Activated CD4-positive, alpha-beta T cell treated with anti-CD3 and anti-CD28 coated beads, Interleukin-2, amount 50 U/mL, for 16 hours (primary cell): ENCODE measurements around the gene C1QA.
A peak's percentile ranks its signal among the peaks of the same experiment; 100 is the strongest.

Experiments
- DNase-seq: peaks from one replicate; pipeline ENCODE4 v3.0.0-alpha.2; 2020

The C1QA gene

GRCh38 chr1:22636353-22636752 lies at the start of gene C1QA:
Gene C1QA, plus strand, starts transcription at chr1:22636628. Its CDS starts 989 bp downstream, at chr1:22637617.
- DNase-seq = no peak

- no peak for DNase-seq
Measured at GRCh38 chr1:22587247-22587646, 49.2 kb upstream of the C1QA start.

GRCh38 chr1:22588899-22589422 lies 47.5 kb upstream of the C1QA start:
- no peak for DNase-seq

GRCh38 chr1:22591576-22591975 lies 44.9 kb upstream of the C1QA start:
- no peak for DNase-seq

- no peak for DNase-seq
Measured at GRCh38 chr1:22592051-22592450, 44.4 kb upstream of the C1QA start.

GRCh38 chr1:22592919-22593790 lies 43.3 kb upstream of the C1QA start:
- no peak for DNase-seq

GRCh38 chr1:22594396-22594795 lies 42.0 kb upstream of the C1QA start:
- DNase-seq = no peak

- no peak for DNase-seq
Measured at GRCh38 chr1:22595108-22595507, 41.3 kb upstream of the C1QA start.

- no peak for DNase-seq
Measured at GRCh38 chr1:22597301-22597965, 39.0 kb upstream of the C1QA start.

GRCh38 chr1:22597996-22598395 lies 38.4 kb upstream of the C1QA start:
- no peak for DNase-seq

- DNase-seq = no peak
Measured at GRCh38 chr1:22598736-22599135, 37.7 kb upstream of the C1QA start.

GRCh38 chr1:22600071-22600816 lies 36.2 kb upstream of the C1QA start:
- no peak for DNase-seq

GRCh38 chr1:22600817-22601605 lies 35.4 kb upstream of the C1QA start:
- DNase-seq = no peak

- DNase-seq = no peak
Measured at GRCh38 chr1:22601610-22602009, 34.8 kb upstream of the C1QA start.

GRCh38 chr1:22602060-22602740 lies 34.2 kb upstream of the C1QA start:
- no peak for DNase-seq

- DNase-seq = no peak
Measured at GRCh38 chr1:22606161-22606560, 30.3 kb upstream of the C1QA start.

GRCh38 chr1:22607154-22607553 lies 29.3 kb upstream of the C1QA start:
- no peak for DNase-seq

- DNase-seq = no peak
Measured at GRCh38 chr1:22608361-22608760, 28.1 kb upstream of the C1QA start.

GRCh38 chr1:22609291-22609690 lies 27.1 kb upstream of the C1QA start:
- DNase-seq = no peak

- DNase-seq = peak; percentile 15
Measured at GRCh38 chr1:22611530-22611947, 24.9 kb upstream of the C1QA start.

- no peak for DNase-seq
Measured at GRCh38 chr1:22612671-22613571, 23.5 kb upstream of the C1QA start.
